KMS-11 (cell line): Measurements from ENCODE around the gene MMD.
"Not testable (repeated sequence)": the region's sequence is repeated elsewhere in the genome, so short reads cannot be mapped to it uniquely, and the experiment has no call there.

Experiments
- H2AFZ ChIP-seq: fragments of 200-600 bp; sonication (generic); 2 replicates; pipeline ENCODE4 v1.6.1; 2016; ENCODE audit warnings: antibody characterized with exemption, mixed run types, low read depth
- H3K27ac ChIP-seq: fragments of 200-600 bp; sonication (generic); 2 replicates; pipeline ENCODE4 v1.6.1; 2016; ENCODE audit warnings: mild to moderate bottlenecking, mixed run types
- H3K27me3 ChIP-seq: fragments of 200-600 bp; sonication (generic); 2 replicates; pipeline ENCODE4 v1.6.1; 2017; ENCODE audit warnings: mild to moderate bottlenecking, low read depth, mixed run types, moderate library complexity; ENCODE audit not compliant: insufficient read depth
- H3K36me3 ChIP-seq: fragments of 200-600 bp; sonication (generic); 2 replicates; pipeline ENCODE4 v1.6.1; 2017; ENCODE audit warnings: mild to moderate bottlenecking, mixed run types; ENCODE audit not compliant: insufficient read depth
- H3K4me1 ChIP-seq: fragments of 200-600 bp; sonication (generic); 2 replicates; pipeline ENCODE4 v1.6.1; 2016; ENCODE audit warnings: mild to moderate bottlenecking, low read depth, mixed run types; ENCODE audit not compliant: poor library complexity, severe bottlenecking
- H3K4me2 ChIP-seq: fragments of 200-600 bp; sonication (generic); 2 replicates; pipeline ENCODE4 v1.7.0; 2016; ENCODE audit warnings: mild to moderate bottlenecking, mixed run types
- H3K4me3 ChIP-seq: fragments of 200-600 bp; sonication (generic); IDR thresholded peaks from 2 replicates; pipeline ENCODE4 v1.6.1; 2017; ENCODE audit warnings: low read depth, low read length, mixed read lengths; ENCODE audit not compliant: insufficient read depth
- H3K79me2 ChIP-seq: fragments of 200-600 bp; sonication (generic); 2 replicates; pipeline ENCODE4 v1.6.1; 2016; ENCODE audit warnings: low read depth, mixed run types; ENCODE audit not compliant: insufficient read depth
- H3K9ac ChIP-seq: fragments of 200-600 bp; sonication (generic); 2 replicates; pipeline ENCODE4 v1.6.1; 2016; ENCODE audit warnings: mild to moderate bottlenecking, mixed run types
- H4K20me1 ChIP-seq: fragments of 200-600 bp; sonication (generic); 2 replicates; pipeline ENCODE4 v1.6.1; 2016; ENCODE audit warnings: mild to moderate bottlenecking, mixed run types; ENCODE audit not compliant: insufficient read depth
- TF ChIP-seq, protein P1 (sequence below): fragments of 200-600 bp; sonication (generic); conservative IDR thresholded peaks from 2 replicates; pipeline ENCODE4 v1.6.1; 2017; ENCODE audit warnings: low read depth, mild to moderate bottlenecking, antibody characterized with exemption, low read length, moderate library complexity, mixed read lengths

The MMD gene

DNA sequence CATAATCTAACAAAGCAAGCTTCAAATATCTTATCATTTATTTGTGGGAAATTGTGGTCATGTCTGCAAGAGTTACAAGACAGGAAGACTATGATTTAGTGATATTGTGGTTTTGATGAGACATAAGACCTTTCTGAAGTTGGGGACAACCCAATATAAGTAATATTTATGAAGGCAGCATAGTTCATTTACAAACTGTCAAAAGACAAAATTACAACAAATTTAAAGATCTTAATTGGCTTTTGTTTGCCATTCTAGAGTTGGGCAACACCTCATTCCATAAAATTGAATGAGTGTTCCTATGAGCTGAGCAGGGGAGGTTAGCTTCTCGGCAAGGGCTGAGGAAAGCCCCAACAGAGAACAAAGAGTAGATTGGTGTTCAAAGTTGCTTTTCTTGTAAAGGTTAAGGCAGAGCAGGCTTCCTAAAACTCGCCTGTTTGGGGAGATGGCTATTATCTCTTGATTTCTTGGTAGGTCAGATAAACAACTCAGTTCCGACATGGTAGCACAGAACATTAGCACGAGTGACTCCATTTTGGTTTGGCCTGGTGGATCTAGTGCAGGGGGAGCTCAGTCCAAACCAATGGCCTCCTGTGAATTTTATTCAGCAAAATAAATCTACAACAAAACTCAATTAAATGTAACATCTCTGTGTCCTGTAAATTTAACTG is 10.9 kb upstream of the MMD start:
- Histone ChIP-seq H3K9ac (no peak overlapping the region), H3K4me1 (peaks cover 44% of the 10 kb centered on the region), H3K27ac (no peak overlapping the region), H3K36me3 (no peaks in the 10 kb centered on the region), H3K4me3 (no peak overlapping the region), H3K27me3 (no peaks in the 10 kb centered on the region), H4K20me1 (no peaks in the 10 kb centered on the region), H2AFZ (no peak overlapping the region), H3K79me2 (no peaks in the 10 kb centered on the region), H3K4me2 (no peak overlapping the region)
- TF ChIP-seq, protein P1, sequence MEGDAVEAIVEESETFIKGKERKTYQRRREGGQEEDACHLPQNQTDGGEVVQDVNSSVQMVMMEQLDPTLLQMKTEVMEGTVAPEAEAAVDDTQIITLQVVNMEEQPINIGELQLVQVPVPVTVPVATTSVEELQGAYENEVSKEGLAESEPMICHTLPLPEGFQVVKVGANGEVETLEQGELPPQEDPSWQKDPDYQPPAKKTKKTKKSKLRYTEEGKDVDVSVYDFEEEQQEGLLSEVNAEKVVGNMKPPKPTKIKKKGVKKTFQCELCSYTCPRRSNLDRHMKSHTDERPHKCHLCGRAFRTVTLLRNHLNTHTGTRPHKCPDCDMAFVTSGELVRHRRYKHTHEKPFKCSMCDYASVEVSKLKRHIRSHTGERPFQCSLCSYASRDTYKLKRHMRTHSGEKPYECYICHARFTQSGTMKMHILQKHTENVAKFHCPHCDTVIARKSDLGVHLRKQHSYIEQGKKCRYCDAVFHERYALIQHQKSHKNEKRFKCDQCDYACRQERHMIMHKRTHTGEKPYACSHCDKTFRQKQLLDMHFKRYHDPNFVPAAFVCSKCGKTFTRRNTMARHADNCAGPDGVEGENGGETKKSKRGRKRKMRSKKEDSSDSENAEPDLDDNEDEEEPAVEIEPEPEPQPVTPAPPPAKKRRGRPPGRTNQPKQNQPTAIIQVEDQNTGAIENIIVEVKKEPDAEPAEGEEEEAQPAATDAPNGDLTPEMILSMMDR = no peak

DNA sequence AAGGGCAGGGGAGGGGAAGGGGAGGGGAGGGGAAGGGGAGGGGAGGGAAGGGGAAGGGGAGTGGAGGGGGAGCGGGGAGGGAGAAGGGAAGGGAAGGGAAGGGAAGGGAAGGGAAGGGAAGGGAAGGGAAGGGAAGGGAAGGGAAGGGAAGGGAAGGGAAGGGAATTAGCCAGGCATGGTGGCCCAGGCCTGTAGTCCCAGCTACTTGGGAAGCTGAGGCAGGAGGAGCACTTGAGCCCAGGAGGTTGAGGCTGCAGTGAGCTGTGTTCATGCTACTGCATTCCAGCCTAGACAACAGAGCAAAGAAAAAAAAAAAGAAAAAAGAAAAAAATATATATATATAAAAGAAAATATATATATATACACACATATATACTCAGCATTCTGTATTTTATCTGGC is 10.3 kb upstream of the MMD start:
- H3K4me1 ChIP-seq = peaks cover 44% of the 10 kb centered on the region

DNA sequence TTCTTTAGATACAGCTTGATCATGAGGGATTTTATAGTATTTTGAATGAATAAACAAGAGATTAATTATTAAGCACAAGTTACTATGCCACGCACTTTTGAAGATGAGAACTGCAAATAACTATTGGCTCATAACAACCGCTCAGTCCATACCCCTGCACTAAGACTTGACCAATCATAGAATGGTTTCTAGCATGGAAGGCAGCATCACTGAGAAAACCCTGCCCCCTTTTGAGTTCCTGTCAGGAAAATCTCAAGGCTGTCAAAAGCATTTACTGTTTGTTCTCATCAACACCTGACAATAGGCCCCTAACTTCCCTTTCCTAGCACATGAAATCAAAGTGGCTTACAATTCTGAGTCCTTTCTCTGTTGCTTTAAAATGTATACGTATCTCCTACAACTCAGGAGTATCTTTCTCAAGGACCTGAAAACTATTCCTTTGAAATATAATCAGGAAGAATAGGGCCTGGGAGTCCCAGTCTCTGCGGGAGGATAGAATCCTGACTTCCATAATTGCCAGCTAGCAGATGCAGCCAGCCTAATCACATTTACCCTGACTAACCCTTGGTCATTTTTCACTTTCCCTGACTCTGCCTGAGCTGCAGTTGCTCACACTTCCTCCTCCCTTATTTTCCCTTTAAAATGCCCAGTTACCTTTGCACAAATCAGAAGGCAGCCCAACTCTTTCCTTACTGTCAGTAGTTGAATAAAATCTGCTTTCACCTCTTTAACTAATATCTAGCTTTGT is 9.1 kb upstream of the MMD start:
- no peak overlapping the region for H3K4me2 ChIP-seq
- no peaks in the 10 kb centered on the region for H4K20me1 ChIP-seq
- TF ChIP-seq, protein P1 = no peak
- H3K79me2 ChIP-seq = no peaks in the 10 kb centered on the region
- no peaks in the 10 kb centered on the region for H3K27me3 ChIP-seq
- no peak overlapping the region for H3K4me3 ChIP-seq
- H2AFZ ChIP-seq = no peak overlapping the region
- no peaks in the 10 kb centered on the region for H3K36me3 ChIP-seq
- no peak overlapping the region for H3K9ac ChIP-seq
- H3K27ac ChIP-seq = no peak overlapping the region
- H3K4me1 ChIP-seq = peaks cover 46% of the 10 kb centered on the region

More for the DNA sequence above, 10.3 kb upstream of the MMD start:
- not testable (repeated sequence) for H3K27ac ChIP-seq, H3K79me2 ChIP-seq, H4K20me1 ChIP-seq, H3K4me2 ChIP-seq, H2AFZ ChIP-seq, H3K36me3 ChIP-seq, H3K4me3 ChIP-seq, H3K9ac ChIP-seq, H3K27me3 ChIP-seq

DNA sequence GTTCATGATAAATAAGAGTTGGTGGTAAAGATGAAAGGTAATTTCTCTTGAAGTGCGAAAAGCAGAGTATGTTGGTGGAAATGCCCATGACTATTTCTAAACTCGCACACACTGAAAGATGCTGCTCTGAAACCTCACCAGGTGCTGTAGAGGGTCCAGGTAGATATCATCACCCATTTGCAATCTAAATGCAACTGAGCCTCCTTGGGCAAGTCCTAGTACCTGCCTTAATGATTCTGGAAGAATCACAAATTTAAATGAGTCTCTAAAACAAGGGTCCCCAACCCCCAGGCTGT is 5.9 kb upstream of the MMD start:
- TF ChIP-seq, protein P1 = no peak
- peak overlapping the region; percentile 32 for H2AFZ ChIP-seq
- no peaks in the 10 kb centered on the region for H3K36me3 ChIP-seq
- H3K4me2 ChIP-seq = peak overlapping the region; percentile 37
- no peaks in the 10 kb centered on the region for H4K20me1 ChIP-seq
- no peak overlapping the region for H3K4me3 ChIP-seq
- H3K27ac ChIP-seq = peak overlapping the region; percentile 70
- no peaks in the 10 kb centered on the region for H3K79me2 ChIP-seq
- H3K27me3 ChIP-seq = no peaks in the 10 kb centered on the region
- H3K9ac ChIP-seq = peak overlapping the region; percentile 5; the same call in 1 of the 2 replicates
- peaks cover 78% of the 10 kb centered on the region for H3K4me1 ChIP-seq
